GM23248 (cell line): Measurements from ENCODE around the gene NXPH4.

ENCODE experiments used
- EZH2 ChIP-seq: fragments of 200-600 bp; sonication (generic); IDR thresholded peaks from 2 replicates; pipeline ENCODE4 v1.6.1; 2018; ENCODE audit warnings: antibody characterized with exemption, mild to moderate bottlenecking; ENCODE audit not compliant: insufficient read depth, poor library complexity, severe bottlenecking
- EZH2phosphoT487 ChIP-seq: fragments of 200-600 bp; sonication (generic); IDR thresholded peaks from 2 replicates; pipeline ENCODE4 v1.6.1; 2018; ENCODE audit warnings: antibody characterized with exemption, moderate library complexity, mild to moderate bottlenecking, low read depth; ENCODE audit not compliant: insufficient read depth

- TF ChIP-seq EZH2 (no peak), EZH2phosphoT487 (no peak)
These were observed 4.7 kb downstream of the NXPH4 start for GRCh38 chr12:57221169-57221917.
